H1 (cell line): ENCODE data around the gene CTNNBL1. TPM values are rescaled to one million over a fixed set of nuclear protein-coding genes. Genes with fewer than 3 reads are reported as not detected.

Source experiments
- CTCF ChIA-PET: fragments of 300-600 bp; sonication (Branson Sonifier 250); formaldehyde crosslinking; loops from one replicate; lab custom pipeline; 2021; ENCODE audit not compliant: partially characterized antibody; lab: Charles Lee
- POLR2A ChIA-PET: fragments of 300-600 bp; sonication (Branson Sonifier 250); formaldehyde crosslinking; loops from one replicate; lab custom pipeline; 2021; ENCODE audit warnings: inconsistent platforms; ENCODE audit not compliant: partially characterized antibody; lab: Charles Lee
- DNase-seq, 2 experiments: peaks; one replicate each; pipeline versions ENCODE4 v3.0.0 to v3.0.0-alpha.2; 2010 to 2022; ENCODE audit warnings: low spot score in 2 of 2, low read depth in 1 of 2, mixed read lengths in 1 of 2
- FAIRE-seq: peaks from 2 replicates; lab custom pipeline; 2011; peaks lifted over from hg19 to GRCh38; lab: Jason Lieb, UNC
- H2AFZ ChIP-seq: 2 replicates; pipeline ENCODE4 v1.8.1; 2012; ENCODE audit warnings: low read length, inconsistent platforms
- H2AK5ac ChIP-seq: 2 replicates; pipeline ENCODE4 v1.6.1; 2013; ENCODE audit warnings: low read depth, low read length
- H2BK120ac ChIP-seq: replicated peaks from 2 replicates; pipeline ENCODE3; 2013; ENCODE audit warnings: low read depth, low read length, inconsistent platforms
- H2BK12ac ChIP-seq: 2 replicates; pipeline ENCODE4 v1.6.1; 2013; ENCODE audit warnings: low read depth, low read length
- H2BK15ac ChIP-seq: 2 replicates; pipeline ENCODE4 v1.6.1; 2013; ENCODE audit warnings: low read length
- H2BK20ac ChIP-seq: 2 replicates; pipeline ENCODE4 v1.6.1; 2013; ENCODE audit warnings: low read length
- H2BK5ac ChIP-seq: 2 replicates; pipeline ENCODE4 v1.6.1; 2013; ENCODE audit warnings: low read depth, low read length
- H3K14ac ChIP-seq: 2 replicates; pipeline ENCODE4 v1.6.1; 2013; ENCODE audit warnings: inconsistent platforms; ENCODE audit not compliant: insufficient read length
- H3K18ac ChIP-seq: 2 replicates; pipeline ENCODE4 v1.6.1; 2013; ENCODE audit warnings: low read length; ENCODE audit errors: extremely low read depth
- H3K23ac ChIP-seq: 2 replicates; pipeline ENCODE4 v1.6.1; 2013; ENCODE audit warnings: inconsistent platforms; ENCODE audit not compliant: insufficient read length
- H3K23me2 ChIP-seq: 2 replicates; pipeline ENCODE4 v1.6.1; 2013; ENCODE audit warnings: low read depth, low read length
- H3K27ac ChIP-seq: 2 replicates; pipeline ENCODE4 v1.6.1; 2011; ENCODE audit warnings: low read depth, low read length, inconsistent platforms
- H3K27me3 ChIP-seq, 4 experiments: replicated peaks in 1 of 4; 1 replicate in 1 of 4; 2 replicates in 3 of 4; pipeline versions ENCODE4 v1.6.1 to v1.8.1; 2011 to 2013; ENCODE audit warnings: low read length in 3 of 4, mild to moderate bottlenecking in 3 of 4, inconsistent platforms in 2 of 4, mixed read lengths in 2 of 4, moderate library complexity in 1 of 4; ENCODE audit not compliant: control insufficient read depth in 3 of 4, insufficient read depth in 3 of 4; ENCODE audit errors: extremely low read depth in 1 of 4
- H3K36me3 ChIP-seq, 4 experiments: 2 replicates each; pipeline versions ENCODE4 v1.6.1 to v1.8.1; 2011 to 2013; ENCODE audit warnings: mild to moderate bottlenecking in 4 of 4, low read length in 3 of 4, moderate library complexity in 2 of 4, control low read depth in 1 of 4, inconsistent platforms in 1 of 4; ENCODE audit not compliant: insufficient read depth in 4 of 4, control insufficient read depth in 2 of 4
- H3K4ac ChIP-seq: replicated peaks from 2 replicates; pipeline ENCODE3; 2013; ENCODE audit warnings: low read length, low read depth, mixed read lengths, inconsistent platforms; ENCODE audit not compliant: insufficient read length
- H3K4me1 ChIP-seq, 4 experiments: replicated peaks in 1 of 4; 1 replicate in 1 of 4; 2 replicates in 3 of 4; pipeline versions ENCODE4 v1.6.1 to v1.8.1; 2011 to 2013; ENCODE audit warnings: low read length in 3 of 4, inconsistent platforms in 2 of 4, mixed read lengths in 1 of 4; ENCODE audit not compliant: insufficient read depth in 4 of 4, control insufficient read depth in 3 of 4
- H3K4me2 ChIP-seq, 2 experiments: 2 replicates each; pipeline versions ENCODE4 v1.6.1 to v1.8.1; 2011 to 2013; ENCODE audit warnings: low read depth in 2 of 2, low read length in 2 of 2, control low read depth in 1 of 2, inconsistent platforms in 1 of 2, mild to moderate bottlenecking in 1 of 2; ENCODE audit not compliant: insufficient read depth in 1 of 2
- H3K4me3 ChIP-seq, 4 experiments: fragments of 200-600, 300-600 bp in 1 of 4; sonication (generic), shearing (Covaris generic), sonication (Bioruptor Twin) in 1 of 4; 2 replicates each; pipeline versions ENCODE4 v1.5.1 to v1.8.1; 2011 to 2016; ENCODE audit warnings: low read length in 4 of 4, low read depth in 3 of 4, control low read depth in 2 of 4, inconsistent platforms in 2 of 4, mild to moderate bottlenecking in 2 of 4, mixed read lengths in 1 of 4, moderate library complexity in 1 of 4; ENCODE audit not compliant: insufficient read depth in 2 of 4; ENCODE audit errors: extremely low read depth in 1 of 4
- H3K56ac ChIP-seq: replicated peaks from 2 replicates; pipeline ENCODE3; 2013; ENCODE audit warnings: low read depth, mild to moderate bottlenecking, mixed read lengths, low read length, inconsistent platforms; ENCODE audit not compliant: insufficient read length
- H3K79me1 ChIP-seq: 2 replicates; pipeline ENCODE4 v1.6.1; 2013; ENCODE audit warnings: low read depth, low read length, control low read depth
- H3K79me2 ChIP-seq, 2 experiments: 2 replicates each; pipeline versions ENCODE4 v1.6.1 to v1.8.1; 2012 to 2013; ENCODE audit warnings: low read length in 2 of 2, mild to moderate bottlenecking in 2 of 2, inconsistent platforms in 1 of 2; ENCODE audit not compliant: insufficient read depth in 2 of 2, control insufficient read depth in 1 of 2
- H3K9ac ChIP-seq, 4 experiments: replicated peaks in 1 of 4; 1 replicate in 1 of 4; 2 replicates in 3 of 4; pipeline versions ENCODE4 v1.6.1 to v1.8.1; 2011 to 2013; ENCODE audit warnings: low read depth in 3 of 4, low read length in 3 of 4, control low read depth in 2 of 4, mild to moderate bottlenecking in 2 of 4, moderate library complexity in 2 of 4, inconsistent platforms in 1 of 4; ENCODE audit errors: extremely low read depth in 1 of 4
- H3K9me3 ChIP-seq, 2 experiments: 2 replicates each; pipeline versions ENCODE4 v1.6.1 to v1.8.1; 2012 to 2013; ENCODE audit warnings: mild to moderate bottlenecking in 2 of 2, moderate library complexity in 2 of 2, control low read depth in 1 of 2, inconsistent platforms in 1 of 2, low read depth in 1 of 2, low read length in 1 of 2, mixed read lengths in 1 of 2; ENCODE audit not compliant: insufficient read depth in 2 of 2
- H4K20me1 ChIP-seq, 2 experiments: replicated peaks in 1 of 2; 2 replicates each; pipeline versions ENCODE3 to v1.8.1; 2011 to 2013; ENCODE audit warnings: inconsistent platforms in 2 of 2, low read length in 2 of 2, mild to moderate bottlenecking in 1 of 2; ENCODE audit not compliant: insufficient read depth in 2 of 2, control insufficient read depth in 1 of 2
- H4K5ac ChIP-seq: 2 replicates; pipeline ENCODE4 v1.6.1; 2013; ENCODE audit warnings: low read length, low read depth, mixed read lengths, inconsistent platforms; ENCODE audit not compliant: insufficient read length
- H4K8ac ChIP-seq: 2 replicates; pipeline ENCODE4 v1.8.0; 2013; ENCODE audit warnings: mild to moderate bottlenecking, moderate library complexity, low read length, inconsistent platforms; ENCODE audit not compliant: insufficient read depth; ENCODE audit errors: extremely low read depth
- H4K91ac ChIP-seq: replicated peaks from 2 replicates; pipeline ENCODE3; 2013; ENCODE audit warnings: low read length, mixed read lengths, inconsistent platforms; ENCODE audit not compliant: insufficient read length
- ATF2 ChIP-seq: IDR thresholded peaks from 2 replicates; pipeline ENCODE4 v1.6.1; 2012; ENCODE audit warnings: low read length, inconsistent platforms
- WGBS, 2 experiments: shearing (Covaris generic) in 1 of 2; methylation state at CpG; one replicate each; pipeline versions ENCODE4 v1.1.6 to v1.1.7; 2013 to 2015; ENCODE audit warnings: low lambda C conversion rate in 2 of 2, mixed read lengths in 2 of 2, inconsistent platforms in 1 of 2, low coverage in 1 of 2, missing lambda C conversion rate in 1 of 2; ENCODE audit not compliant: insufficient replicate concordance in 2 of 2, insufficient coverage in 1 of 2, insufficient read length in 1 of 2; ENCODE audit errors: extremely low coverage in 1 of 2, missing lambda C conversion rate in 1 of 2; 5-methylcytosine and 5-hydroxymethylcytosine counted together
- polyA plus RNA-seq, 7 experiments: library from polyadenylated mRNA; depleted of rRNA in 3 of 7; stranded (reverse) in 5 of 7; unstranded in 2 of 7; fragments of >200 nt in 5 of 7; fragments of 200-250 nt in 2 of 7; gene quantifications; 1 replicate in 5 of 7; 2 replicates in 1 of 7; 4 replicates in 1 of 7; pipeline versions ENCODE4 v1.2.1 to v1.2.3, GENCODE V29; 2011 to 2013; ENCODE audit warnings: missing spikeins in 2 of 7, mixed read lengths in 2 of 7
- total RNA-seq: library from RNA; stranded (reverse); fragmentation: NEBNext Ultra II Directional; extraction: Animal tissue kit (Norgen Biotek cat#: 25700); gene quantifications from 2 replicates; pipeline ENCODE4 v1.2.1, GENCODE V29; 2021

The CTNNBL1 gene
- total and polyA plus RNA-seq, 2 of the 8 experiments (the other 6 are each of a cell fraction or from before 2014, with no cell fraction given): 19.6 to 81.6 TPM

GRCh38 chr20:37680420-37680819, 13.4 kb upstream of the CTNNBL1 start:
- Histone ChIP-seq H3K56ac (no peak overlapping the region), H2BK5ac (no peak overlapping the region), H3K18ac (no peak overlapping the region), H3K4ac (no peak overlapping the region), H4K5ac (no peak overlapping the region), H3K4me2 (no peak overlapping the region), H3K27me3 (no peaks in the 10 kb centered on the region), H2BK15ac (no peak overlapping the region), H2BK12ac (no peak overlapping the region), H3K23ac (no peak overlapping the region), H3K4me3 (no peak overlapping the region), H2AK5ac (no peak overlapping the region), H2BK20ac (no peak overlapping the region), H3K23me2 (no peaks in the 10 kb centered on the region), H3K36me3 (no peaks in the 10 kb centered on the region), H2BK120ac (no peak overlapping the region), H3K79me2 (no peaks in the 10 kb centered on the region), H4K91ac (no peak overlapping the region), H3K27ac (no peak overlapping the region), H3K9ac (no peak overlapping the region), H3K9me3 (no peaks in the 10 kb centered on the region), H4K8ac (no peak overlapping the region), H4K20me1 (peaks cover 0 to 1% of the 10 kb centered on the region in 2 experiments), H3K14ac (no peak overlapping the region), H3K79me1 (no peaks in the 10 kb centered on the region), H2AFZ (no peak overlapping the region), H3K4me1 (no peaks in the 10 kb centered on the region)
- DNase-seq (no peak), FAIRE-seq (no peak)
- ChIA-PET CTCF (interaction anchor here (1.4 kb wide), 1 partner anchor 28 kb away, joined by 4 read pairs; no protein-coding TSS in a partner anchor), POLR2A (no interaction called here)
- 100% methylated on average over 3 of the region's 3 CpGs; no CpG with 5 or more reads in 1 of the 2 experiments for WGBS, 2 experiments
- no peak for TF ChIP-seq ATF2
